Mesenchymal stem cell (in vitro differentiated cells and primary cell): ENCODE data around the gene RGMA.

Experiments used
- DNase-seq: peaks from one replicate; pipeline ENCODE4 v3.0.0-alpha.2; 2013
- H2AFZ ChIP-seq: one replicate; pipeline ENCODE4 v1.6.1; 2013; ENCODE audit warnings: low read depth, mild to moderate bottlenecking, control low read depth, inconsistent platforms, low read length, moderate library complexity
- H2AK5ac ChIP-seq: 2 replicates; pipeline ENCODE4 v1.6.1; 2013; ENCODE audit warnings: low read length, moderate library complexity, mild to moderate bottlenecking, inconsistent platforms; ENCODE audit not compliant: severe bottlenecking
- H2BK120ac ChIP-seq: one replicate; pipeline ENCODE4 v1.6.1; 2013; ENCODE audit warnings: low read depth, mild to moderate bottlenecking, inconsistent platforms, low read length, moderate library complexity
- H2BK12ac ChIP-seq, 2 experiments: one replicate each; pipeline ENCODE4 v1.6.1; 2013; ENCODE audit warnings: inconsistent platforms in 2 of 2, low read length in 2 of 2, mild to moderate bottlenecking in 2 of 2, moderate library complexity in 2 of 2, control low read depth in 1 of 2
- H2BK15ac ChIP-seq: one replicate; pipeline ENCODE4 v1.6.1; 2013; ENCODE audit warnings: mild to moderate bottlenecking, low read depth, inconsistent platforms; ENCODE audit not compliant: poor library complexity, severe bottlenecking
- H2BK5ac ChIP-seq: 2 replicates; pipeline ENCODE4 v1.6.1; 2013; ENCODE audit warnings: low read depth, mild to moderate bottlenecking, low read length, control low read depth, inconsistent platforms; ENCODE audit not compliant: poor library complexity, severe bottlenecking
- H3K14ac ChIP-seq, 2 experiments: one replicate each; pipeline ENCODE4 v1.6.1; 2013; ENCODE audit warnings: inconsistent platforms in 2 of 2, low read length in 2 of 2, control low read depth in 1 of 2, mild to moderate bottlenecking in 1 of 2, moderate library complexity in 1 of 2
- H3K18ac ChIP-seq, 2 experiments: one replicate each; pipeline ENCODE4 v1.6.1; 2013; ENCODE audit warnings: inconsistent platforms in 2 of 2, low read length in 2 of 2, control low read depth in 1 of 2, low read depth in 1 of 2, mild to moderate bottlenecking in 1 of 2
- H3K23ac ChIP-seq, 2 experiments: one replicate each; pipeline ENCODE4 v1.6.1; 2013; ENCODE audit warnings: inconsistent platforms in 2 of 2, low read length in 2 of 2, mild to moderate bottlenecking in 2 of 2, moderate library complexity in 2 of 2, control low read depth in 1 of 2
- H3K27ac ChIP-seq: 2 replicates; pipeline ENCODE4 v1.5.1; 2013; ENCODE audit warnings: mild to moderate bottlenecking, moderate library complexity, low read length, control low read depth, inconsistent platforms; ENCODE audit not compliant: poor library complexity, severe bottlenecking
- H3K27me3 ChIP-seq, 2 experiments: 2 replicates each; pipeline versions ENCODE4 v1.6.1 to v1.7.0; 2013; ENCODE audit warnings: low read length in 2 of 2, mild to moderate bottlenecking in 2 of 2, moderate library complexity in 2 of 2, control low read depth in 1 of 2, inconsistent platforms in 1 of 2; ENCODE audit not compliant: control insufficient read depth in 1 of 2, insufficient read depth in 1 of 2
- H3K36me3 ChIP-seq, 2 experiments: 2 replicates each; pipeline versions ENCODE4 v1.6.1 to v1.7.0; 2013; ENCODE audit warnings: low read length in 2 of 2, control low read depth in 1 of 2, inconsistent platforms in 1 of 2, low read depth in 1 of 2, mild to moderate bottlenecking in 1 of 2; ENCODE audit not compliant: insufficient read depth in 2 of 2, control insufficient read depth in 1 of 2
- H3K4ac ChIP-seq, 2 experiments: one replicate each; pipeline ENCODE4 v1.6.1; 2013; ENCODE audit warnings: inconsistent platforms in 2 of 2, low read length in 2 of 2, mild to moderate bottlenecking in 2 of 2, moderate library complexity in 2 of 2, control low read depth in 1 of 2, low read depth in 1 of 2
- H3K4me1 ChIP-seq: 2 replicates; pipeline ENCODE4 v1.6.1; 2013; ENCODE audit warnings: low read depth, low read length, control low read depth; ENCODE audit not compliant: control insufficient read depth, insufficient read depth
- H3K4me2 ChIP-seq: 2 replicates; pipeline ENCODE4 v1.6.1; 2013; ENCODE audit warnings: low read length, mild to moderate bottlenecking, inconsistent platforms; ENCODE audit not compliant: poor library complexity, severe bottlenecking
- H3K4me3 ChIP-seq, 2 experiments: 2 replicates each; pipeline versions ENCODE4 v1.5.1 to v1.7.0; 2013; ENCODE audit warnings: low read length in 2 of 2, mild to moderate bottlenecking in 2 of 2, control low read depth in 1 of 2, low read depth in 1 of 2; ENCODE audit not compliant: insufficient read depth in 1 of 2
- H3K79me1 ChIP-seq: replicated peaks from 2 replicates; pipeline ENCODE4 v1.6.1; 2013; ENCODE audit warnings: mild to moderate bottlenecking, control low read depth, low read length, inconsistent platforms; ENCODE audit not compliant: poor library complexity, severe bottlenecking
- H3K9ac ChIP-seq: 2 replicates; pipeline ENCODE4 v1.7.0; 2013; ENCODE audit warnings: mild to moderate bottlenecking, low read length, moderate library complexity
- H3K9me3 ChIP-seq: 2 replicates; pipeline ENCODE4 v1.7.0; 2013; ENCODE audit warnings: mild to moderate bottlenecking, low read length; ENCODE audit not compliant: control insufficient read depth
- H4K8ac ChIP-seq: one replicate; pipeline ENCODE4 v1.6.1; 2013; ENCODE audit warnings: inconsistent platforms, mild to moderate bottlenecking, low read length, moderate library complexity
- H4K91ac ChIP-seq: one replicate; pipeline ENCODE4 v1.6.1; 2013; ENCODE audit warnings: mild to moderate bottlenecking, low read length, inconsistent platforms
- WGBS: methylation state at CpG from one replicate; pipeline ENCODE4 v1.1.7; 2013; ENCODE audit warnings: mixed read lengths; 5-methylcytosine and 5-hydroxymethylcytosine counted together

The RGMA gene

GRCh38 chr15:93024293-93024692 lies 64.7 kb downstream of the RGMA start:
- Histone ChIP-seq H2AK5ac (no peak overlapping the region), H2AFZ (no peak overlapping the region), H4K8ac (no peak overlapping the region), H3K36me3 (peaks cover 67 to 89% of the 10 kb centered on the region in 2 experiments), H3K14ac (no peak overlapping the region), H3K23ac (no peak overlapping the region), H3K9ac (no peak overlapping the region), H3K27ac (no peak overlapping the region), H2BK15ac (no peak overlapping the region), H3K4ac (no peak overlapping the region), H3K9me3 (no peaks in the 10 kb centered on the region), H2BK120ac (no peak overlapping the region), H4K91ac (no peak overlapping the region), H3K18ac (no peak overlapping the region), H2BK12ac (no peak overlapping the region), H3K79me1 (peaks cover 29% of the 10 kb centered on the region), H3K27me3 (no peaks in the 10 kb centered on the region), H3K4me3 (no peak overlapping the region), H2BK5ac (no peak overlapping the region), H3K4me1 (peaks cover 5% of the 10 kb centered on the region), H3K4me2 (no peak overlapping the region)
- no peak for DNase-seq
- 98% methylated on average over 10 of the region's 10 CpGs for WGBS

- no peak overlapping the region for H3K18ac ChIP-seq
Measured at GRCh38 chr15:93020976-93021772, 67.8 kb downstream of the RGMA start.

GRCh38 chr15:93019971-93020370 lies 69.0 kb downstream of the RGMA start:
- Histone ChIP-seq H3K4me2 (no peak overlapping the region), H3K18ac (no peak overlapping the region), H3K9me3 (no peaks in the 10 kb centered on the region), H3K4me3 (no peak overlapping the region), H3K27ac (no peak overlapping the region), H3K36me3 (peaks cover 50 to 99% of the 10 kb centered on the region in 2 experiments), H3K14ac (no peak overlapping the region), H2BK120ac (no peak overlapping the region), H3K23ac (no peak overlapping the region), H2AFZ (no peak overlapping the region), H2BK15ac (no peak overlapping the region), H2AK5ac (no peak overlapping the region), H2BK12ac (no peak overlapping the region), H3K27me3 (no peaks in the 10 kb centered on the region), H2BK5ac (no peak overlapping the region), H3K9ac (no peak overlapping the region), H3K4ac (no peak overlapping the region), H4K8ac (no peak overlapping the region), H4K91ac (no peak overlapping the region), H3K4me1 (no peaks in the 10 kb centered on the region), H3K79me1 (peaks cover 24% of the 10 kb centered on the region)
- WGBS = 98% methylated on average over 9 of the region's 10 CpGs
- DNase-seq = no peak

More at GRCh38 chr15:93020976-93021772, 67.8 kb downstream of the RGMA start:
- H3K9me3 ChIP-seq = no peaks in the 10 kb centered on the region
- no peak overlapping the region for H3K23ac ChIP-seq
- no peak overlapping the region for H3K4me2 ChIP-seq
- H3K4me1 ChIP-seq = no peaks in the 10 kb centered on the region
- WGBS = 100% methylated on average over 3 of the region's 3 CpGs
- H3K4ac ChIP-seq = no peak overlapping the region
- no peak overlapping the region for H2BK15ac ChIP-seq
- H3K27ac ChIP-seq = no peak overlapping the region
- no peak overlapping the region for H4K91ac ChIP-seq
- DNase-seq = no peak
- H3K4me3 ChIP-seq = no peak overlapping the region
- H2BK120ac ChIP-seq = no peak overlapping the region
- H3K27me3 ChIP-seq = no peaks in the 10 kb centered on the region
- no peak overlapping the region for H3K14ac ChIP-seq
- peaks cover 53 to 99% of the 10 kb centered on the region in 2 experiments for H3K36me3 ChIP-seq
- H2BK5ac ChIP-seq = no peak overlapping the region
- no peak overlapping the region for H2AFZ ChIP-seq
- no peak overlapping the region for H4K8ac ChIP-seq
- H2BK12ac ChIP-seq = no peak overlapping the region
- H3K9ac ChIP-seq = no peak overlapping the region
- peaks cover 27% of the 10 kb centered on the region for H3K79me1 ChIP-seq
- no peak overlapping the region for H2AK5ac ChIP-seq

- no peaks in the 10 kb centered on the region for H3K4me1 ChIP-seq
- H2BK5ac ChIP-seq = no peak overlapping the region
- no peak overlapping the region for H3K4me2 ChIP-seq
- 95% methylated on average over 7 of the region's 7 CpGs for WGBS
- no peaks in the 10 kb centered on the region for H3K9me3 ChIP-seq
- no peak overlapping the region for H2BK15ac ChIP-seq
- H3K9ac ChIP-seq = no peak overlapping the region
- no peak overlapping the region for H3K14ac ChIP-seq
- no peak overlapping the region for H3K4me3 ChIP-seq
- H3K27me3 ChIP-seq = no peaks in the 10 kb centered on the region
- no peak overlapping the region for H3K23ac ChIP-seq
- H3K27ac ChIP-seq = no peak overlapping the region
- H3K18ac ChIP-seq = no peak overlapping the region
- no peak overlapping the region for H3K4ac ChIP-seq
- no peak overlapping the region for H2AFZ ChIP-seq
- H2AK5ac ChIP-seq = no peak overlapping the region
- H2BK12ac ChIP-seq = no peak overlapping the region
- peaks cover 46 to 99% of the 10 kb centered on the region in 2 experiments for H3K36me3 ChIP-seq
- peaks cover 22% of the 10 kb centered on the region for H3K79me1 ChIP-seq
- no peak overlapping the region for H4K8ac ChIP-seq
- H4K91ac ChIP-seq = no peak overlapping the region
- H2BK120ac ChIP-seq = no peak overlapping the region
- no peak for DNase-seq
Measured at GRCh38 chr15:93019090-93019489, 69.9 kb downstream of the RGMA start.
